ENCODE measurements around the gene KHDC4. TPM values are rescaled to one million over a fixed set of nuclear protein-coding genes. Genes with fewer than 3 reads are reported as not detected.

The KHDC4 gene
- total and polyA plus RNA-seq, 4 donors = 8.4 to 32.6 (median 14.8) TPM

GRCh38 chr1:155918660-155919059, 15.6 kb downstream of the KHDC4 start:
- no peak overlapping the region for H3K4me3 ChIP-seq (ENCODE audit: low read depth in 1 of 3, low read length in 3 of 3)
- DNase-seq (ENCODE audit: low spot score) = no peak
- peaks cover 21 to 89% (median 76%) of the 10 kb centered on the region in 4 donors for H3K36me3 ChIP-seq (ENCODE audit: control insufficient read depth in 4 of 4, insufficient read depth in 3 of 4, low read depth in 1 of 4, low read length in 3 of 4)
- no peak overlapping the region for H3K27ac ChIP-seq (ENCODE audit: low read depth in 1 of 2, low read length in 2 of 2)
- TF ChIP-seq RXRA (IDR thresholded peaks at IDR 0.05) (no peak), NR2F2 (IDR thresholded peaks at IDR 0.05) (no peak), TAF1 (conservative IDR thresholded peaks at IDR 0.05) (no peak), ZBTB33 (IDR thresholded peaks at IDR 0.05) (no peak), RAD21 (IDR thresholded peaks at IDR 0.05) (no peak), REST (IDR thresholded peaks at IDR 0.05) (no peak), ATF3 (IDR thresholded peaks at IDR 0.05) (no peak), JUND (IDR thresholded peaks at IDR 0.05) (no peak), HNF4A (conservative IDR thresholded peaks at IDR 0.05) (no peak), MAX (IDR thresholded peaks at IDR 0.05) (no peak), CTCF (IDR thresholded peaks at IDR 0.05; ENCODE audit: low read depth, low read length, missing input control) (no peak), HNF4G (IDR thresholded peaks at IDR 0.05) (no peak), EGR1 (IDR thresholded peaks at IDR 0.05; ENCODE audit: low read depth in 2 of 2) (no peak)
- no peaks in the 10 kb centered on the region for H3K4me1 ChIP-seq (ENCODE audit: control insufficient read depth in 4 of 4, insufficient read depth in 4 of 4, low read length in 3 of 4)
- no peaks in the 10 kb centered on the region for H3K27me3 ChIP-seq (ENCODE audit: control insufficient read depth in 4 of 4, insufficient read depth in 4 of 4, low read length in 3 of 4)
- H3K9ac ChIP-seq (ENCODE audit: low read depth in 1 of 2, low read length in 2 of 2) = no peak overlapping the region
- WGBS = 74% methylated on average over 3 of the region's 3 CpGs
- no peaks in the 10 kb centered on the region for H3K9me3 ChIP-seq (ENCODE audit: control insufficient read depth in 4 of 4, low read length in 3 of 4)

GRCh38 chr1:155913969-155914757, 20.1 kb downstream of the KHDC4 start:
- WGBS = 77% methylated on average over 6 of the region's 6 CpGs
- Histone ChIP-seq H3K27ac (ENCODE audit: low read depth in 1 of 2, low read length in 2 of 2) (no peak overlapping the region), H3K27me3 (ENCODE audit: control insufficient read depth in 4 of 4, insufficient read depth in 4 of 4, low read length in 3 of 4) (no peaks in the 10 kb centered on the region), H3K4me3 (ENCODE audit: low read depth in 1 of 3, low read length in 3 of 3) (no peak overlapping the region), H3K9me3 (ENCODE audit: control insufficient read depth in 4 of 4, low read length in 3 of 4) (no peaks in the 10 kb centered on the region), H3K4me1 (ENCODE audit: control insufficient read depth in 4 of 4, insufficient read depth in 4 of 4, low read length in 3 of 4) (peaks cover 0 to 11% (median 10%) of the 10 kb centered on the region in 4 donors), H3K36me3 (ENCODE audit: control insufficient read depth in 4 of 4, insufficient read depth in 3 of 4, low read depth in 1 of 4, low read length in 3 of 4) (peaks cover 9 to 66% (median 53%) of the 10 kb centered on the region in 4 donors), H3K9ac (ENCODE audit: low read depth in 1 of 2, low read length in 2 of 2) (no peak overlapping the region)
- no peak for DNase-seq (ENCODE audit: low spot score)
- TF ChIP-seq RAD21 (IDR thresholded peaks at IDR 0.05) (no peak), SP1 (IDR thresholded peaks at IDR 0.05) (no peak), HNF4G (IDR thresholded peaks at IDR 0.05) (no peak), HNF4A (conservative IDR thresholded peaks at IDR 0.05) (no peak), ZBTB33 (IDR thresholded peaks at IDR 0.05) (no peak), FOXA2 (IDR thresholded peaks at IDR 0.05) (no peak), FOXA1 (IDR thresholded peaks at IDR 0.05) (no peak), MAX (IDR thresholded peaks at IDR 0.05) (no peak)
